AG04450 (cell line): ENCODE measurements around the gene TBK1. TPM values are rescaled to one million over a fixed set of nuclear protein-coding genes. Genes with fewer than 3 reads are reported as not detected.
A peak's percentile ranks its signal among the peaks of the same experiment; 100 is the strongest.

Source experiments
- CTCF ChIA-PET: fragments of 300-600, 350-600 bp; formaldehyde crosslinking; extraction: SDS; loops from one replicate; lab custom pipeline; 2022; ENCODE audit warnings: antibody characterized with exemption, inconsistent platforms; lab: Charles Lee
- POLR2A ChIA-PET: fragments of 350-600 bp; formaldehyde crosslinking; extraction: SDS; loops from one replicate; lab custom pipeline; 2021; ENCODE audit warnings: antibody characterized with exemption, inconsistent platforms; lab: Yijun Ruan, JAX
- DNase-seq: peaks from one replicate; pipeline ENCODE4 v3.0.0-alpha.2; 2011; ENCODE audit warnings: low read depth, low spot score
- H3K27ac ChIP-seq: one replicate; pipeline ENCODE4 v1.5.1; 2012; ENCODE audit warnings: low read depth, low read length, control low read depth
- H3K27me3 ChIP-seq: one replicate; pipeline ENCODE4 v1.6.0; 2012; ENCODE audit warnings: low read length; ENCODE audit not compliant: control insufficient read depth, insufficient read depth
- H3K4me3 ChIP-seq: 2 replicates; pipeline ENCODE4 v1.5.1; 2011; ENCODE audit warnings: mild to moderate bottlenecking, low read depth, low read length, control low read depth
- H3K9me3 ChIP-seq: 2 replicates; pipeline ENCODE4 v1.5.1; 2012; ENCODE audit warnings: low read length; ENCODE audit not compliant: control insufficient read depth, insufficient read depth
- CTCF ChIP-seq: IDR thresholded peaks from 2 replicates; pipeline ENCODE4 v1.5.1; 2011; ENCODE audit warnings: low read depth, low read length, control low read depth, inconsistent platforms
- polyA minus RNA-seq: library from RNA; depleted of rRNA, polyadenylated mRNA; stranded (reverse); fragments of >200 nt; gene quantifications from 2 replicates; pipeline ENCODE4 v1.2.3, GENCODE V29; 2011; rRNA and poly(A)+ RNA removed
- polyA plus RNA-seq: library from polyadenylated mRNA; depleted of rRNA; stranded (reverse); fragments of >200 nt; gene quantifications from 2 replicates; pipeline ENCODE4 v1.2.3, GENCODE V29; 2011; rRNA removed

Gene TBK1
- polyA plus RNA-seq (17.8 and 27.2 TPM in 2 replicates), polyA minus RNA-seq (8.2 and 17.5 TPM in 2 replicates)

- Histone ChIP-seq H3K27me3 (no peaks in the 10 kb centered on the region), H3K27ac (peak within 1 kb of the TSS; percentile 98), H3K4me3 (peak within 1 kb of the TSS; percentile 85), H3K9me3 (no peaks in the 10 kb centered on the region; the same call in 1 of the 2 replicates)
- peak; percentile 57 for DNase-seq
- ChIA-PET POLR2A (no interaction called here), CTCF (no interaction called here)
- no peak for TF ChIP-seq CTCF
Measured at GRCh38 chr12:64451687-64452558, at the start of gene TBK1. TBK1 (plus strand) TSS chr12:64452120; CDS start chr12:64455871, 3,751 bp downstream.

- no peaks in the 10 kb centered on the region for H3K27me3 ChIP-seq
- no peak overlapping the region for H3K27ac ChIP-seq
- CTCF ChIA-PET = no interaction called here
- no peak overlapping the region for H3K4me3 ChIP-seq
- POLR2A ChIA-PET = no interaction called here
- peaks cover 12% of the 10 kb centered on the region; the same call in 1 of the 2 replicates for H3K9me3 ChIP-seq
- DNase-seq = no peak
- TF ChIP-seq CTCF = no peak
Measured at GRCh38 chr12:64402181-64402580, 49.7 kb upstream of the TBK1 start.

- H3K4me3 ChIP-seq = peak within 1 kb of the TSS; percentile 97
- H3K27ac ChIP-seq = peak within 1 kb of the TSS; percentile 100
- CTCF ChIA-PET = interaction anchor here (0.6 to 0.9 kb wide), 2 partner anchors 19 to 560 kb away, joined by 3 read pairs; no protein-coding TSS in a partner anchor
- peaks cover 12% of the 10 kb centered on the region; the same call in 1 of the 2 replicates for H3K9me3 ChIP-seq
- TF ChIP-seq CTCF = no peak
- no peaks in the 10 kb centered on the region for H3K27me3 ChIP-seq
- POLR2A ChIA-PET = interaction anchor here (0.6 to 1.6 kb wide), 5 partner anchors 13 to 582 kb away, joined by 3 to 8 read pairs (median 5); partner anchors contain the start of gene C12orf56
- peak; percentile 95 for DNase-seq
Measured at GRCh38 chr12:64403707-64404469, 48.0 kb upstream of the TBK1 start, which contains the start of gene XPOT. XPOT (plus strand) TSS chr12:64404392; CDS start chr12:64410036, 5,644 bp downstream.

GRCh38 chr12:64404470-64405256, 47.3 kb upstream of the TBK1 start:
- CTCF ChIA-PET = interaction anchor here (0.6 kb wide), 1 partner anchor 18 kb away, joined by 3 read pairs; no protein-coding TSS in a partner anchor
- POLR2A ChIA-PET = interaction anchor here (0.9 to 1.6 kb wide), 4 partner anchors 14 to 582 kb away, joined by 3 to 6 read pairs (median 4); partner anchors contain the start of gene C12orf56
- Histone ChIP-seq H3K27me3 (no peaks in the 10 kb centered on the region), H3K9me3 (peaks cover 12% of the 10 kb centered on the region; the same call in 1 of the 2 replicates), H3K27ac (peak overlapping the region; percentile 100), H3K4me3 (peak overlapping the region; percentile 97)
- no peak for TF ChIP-seq CTCF
- DNase-seq = peak; percentile 83
